GM23338 (cell line): ENCODE data around the gene GPHN. TPM values are rescaled to one million over a fixed set of nuclear protein-coding genes. Genes with fewer than 3 reads are reported as not detected.

Source experiments
- ATAC-seq: fragments of 200-7000 bp; cut with Tn5 transposase; 3 replicates; pipeline ENCODE4 v1.9.1; 2020
- DNase-seq: peaks from one replicate; pipeline ENCODE4 v3.0.0-alpha.2; 2015; ENCODE audit warnings: low spot score
- H2AFZ ChIP-seq: fragments of 200-600 bp; sonication (generic); 2 replicates; pipeline ENCODE4 v1.8.0; 2016; ENCODE audit warnings: antibody characterized with exemption, mild to moderate bottlenecking, moderate library complexity
- H3F3A ChIP-seq: fragments of 200-600 bp; sonication (generic); replicated peaks from 2 replicates; pipeline ENCODE4 v1.8.0; 2017; ENCODE audit warnings: antibody characterized with exemption, mixed run types, low read depth
- H3K27ac ChIP-seq: fragments of 200-600 bp; sonication (generic); 2 replicates; pipeline ENCODE4 v1.6.1; 2016; ENCODE audit warnings: low read depth
- H3K27me3 ChIP-seq: fragments of 200-600 bp; sonication (generic); 2 replicates; pipeline ENCODE4 v1.8.0; 2016; ENCODE audit warnings: mild to moderate bottlenecking, mixed run types, moderate library complexity; ENCODE audit not compliant: insufficient read depth
- H3K36me3 ChIP-seq: fragments of 200-600 bp; sonication (generic); 2 replicates; pipeline ENCODE4 v1.8.0; 2016; ENCODE audit warnings: mild to moderate bottlenecking; ENCODE audit not compliant: insufficient read depth
- H3K4me1 ChIP-seq: fragments of 200-600 bp; sonication (generic); 2 replicates; pipeline ENCODE4 v1.8.0; 2016; ENCODE audit warnings: mild to moderate bottlenecking, moderate library complexity; ENCODE audit not compliant: insufficient read depth
- H3K4me2 ChIP-seq: fragments of 200-600 bp; sonication (generic); 2 replicates; pipeline ENCODE4 v1.7.1; 2017; ENCODE audit warnings: mixed run types
- H3K4me3 ChIP-seq: fragments of 200-600 bp; sonication (generic); 2 replicates; pipeline ENCODE4 v1.6.1; 2016; ENCODE audit warnings: mixed run types
- H3K79me2 ChIP-seq: fragments of 200-600 bp; sonication (generic); replicated peaks from 2 replicates; pipeline ENCODE4 v1.8.0; 2017; ENCODE audit warnings: mild to moderate bottlenecking; ENCODE audit not compliant: insufficient read depth
- H3K9me2 ChIP-seq: fragments of 200-600 bp; sonication (generic); 2 replicates; pipeline ENCODE4 v1.8.0; 2017; ENCODE audit not compliant: insufficient read depth
- H4K20me1 ChIP-seq: fragments of 200-600 bp; sonication (generic); replicated peaks from 2 replicates; pipeline ENCODE4 v1.8.0; 2017; ENCODE audit warnings: mild to moderate bottlenecking; ENCODE audit not compliant: insufficient read depth
- H3K27ac Mint-ChIP-seq: 2 replicates; pipeline ENCODE4 v1.8.0; 2020; ENCODE audit warnings: inconsistent platforms, mild to moderate bottlenecking, moderate library complexity, mixed read lengths
- H3K27me3 Mint-ChIP-seq: 3 replicates; pipeline ENCODE4 v1.8.0; 2022; ENCODE audit warnings: low read depth, mild to moderate bottlenecking, moderate library complexity, mixed read lengths, inconsistent platforms; ENCODE audit not compliant: insufficient read depth, poor library complexity
- H3K36me3 Mint-ChIP-seq: 3 replicates; pipeline ENCODE4 v1.8.0; 2021; ENCODE audit warnings: low read depth, mild to moderate bottlenecking, inconsistent platforms, moderate library complexity, mixed read lengths
- H3K4me1 Mint-ChIP-seq: 3 replicates; pipeline ENCODE4 v1.8.0; 2020; ENCODE audit warnings: mild to moderate bottlenecking, inconsistent platforms, mixed read lengths
- H3K4me3 Mint-ChIP-seq: 3 replicates; pipeline ENCODE4 v1.8.0; 2021; ENCODE audit warnings: moderate library complexity, mild to moderate bottlenecking, inconsistent platforms, mixed read lengths
- H3K9me3 Mint-ChIP-seq: 3 replicates; pipeline ENCODE4 v1.8.0; 2020; ENCODE audit warnings: moderate library complexity, mild to moderate bottlenecking, inconsistent platforms, mixed read lengths
- CREB1 ChIP-seq: fragments of 250-450 bp; sonication (Bioruptor Pico); IDR thresholded peaks from 2 replicates; pipeline ENCODE4 v1.5.0; 2020; ENCODE audit warnings: low read depth, mild to moderate bottlenecking, moderate library complexity
- CTCF ChIP-seq, 2 experiments: fragments of 200-600 bp in 1 of 2; sonication (generic) in 1 of 2; conservative IDR thresholded peaks; 2 replicates each; pipeline versions ENCODE4 v1.5.1 to v1.6.1; 2016 to 2017; ENCODE audit warnings: antibody characterized with exemption in 2 of 2, low read depth in 2 of 2, mild to moderate bottlenecking in 2 of 2, moderate library complexity in 1 of 2
- EZH2phosphoT487 ChIP-seq: fragments of 200-600 bp; sonication (generic); IDR thresholded peaks from one replicate; pipeline ENCODE4 v1.8.1; 2018; ENCODE audit warnings: antibody characterized with exemption; ENCODE audit not compliant: unreplicated experiment
- JUNB ChIP-seq: IDR thresholded peaks from one replicate; pipeline ENCODE4 v1.6.1; 2016; ENCODE audit warnings: antibody characterized with exemption; ENCODE audit not compliant: unreplicated experiment
- REST ChIP-seq: IDR thresholded peaks from one replicate; pipeline ENCODE4 v1.6.1; 2018; ENCODE audit warnings: antibody characterized with exemption; ENCODE audit not compliant: unreplicated experiment
- STAT1 ChIP-seq: IDR thresholded peaks from one replicate; pipeline ENCODE4 v1.6.1; 2016; ENCODE audit warnings: antibody characterized with exemption; ENCODE audit not compliant: unreplicated experiment
- ZNF114 ChIP-seq: fragments of 250-450 bp; sonication (Bioruptor Pico); IDR thresholded peaks from 2 replicates; pipeline ENCODE4 v1.5.0; 2020; ENCODE audit warnings: mild to moderate bottlenecking, moderate library complexity
- ZNF331 ChIP-seq: fragments of 250-450 bp; sonication (Bioruptor Pico); IDR thresholded peaks from 2 replicates; pipeline ENCODE4 v1.5.0; 2020; ENCODE audit warnings: low read depth, mild to moderate bottlenecking, moderate library complexity
- polyA plus RNA-seq: library from polyadenylated mRNA; unstranded; fragments of >200 nt; fragmentation: Nextera tagmentation; extraction: Ambion mirVana; gene quantifications from 2 replicates; pipeline ENCODE4 v1.2.1, GENCODE V29; 2016
- total RNA-seq: library from RNA; depleted of rRNA; stranded (reverse); fragments of >200 nt; shearing (Covaris generic); gene quantifications from 2 replicates; pipeline ENCODE4 v1.2.3, GENCODE V29; 2014

Gene GPHN
- total and polyA plus RNA-seq, 2 experiments from 2014 or later, result 17.6 to 20.6 TPM

GRCh38 chr14:66944872-66945271 is 436.9 kb downstream of the GPHN start:
- peaks cover 2% of the 10 kb centered on the region for H3K27me3 Mint-ChIP-seq

GRCh38 chr14:66955159-66955558 is 447.2 kb downstream of the GPHN start:
- no peaks in the 10 kb centered on the region for H3K4me1 Mint-ChIP-seq
- H3K36me3 Mint-ChIP-seq, result peaks cover 32% of the 10 kb centered on the region
- H3K4me3 Mint-ChIP-seq, result no peak overlapping the region

More at GRCh38 chr14:66944872-66945271, 436.9 kb downstream of the GPHN start:
- Histone ChIP-seq H3K36me3 (peaks cover 18% of the 10 kb centered on the region), H3F3A (no peaks in the 10 kb centered on the region), H2AFZ (no peak overlapping the region), H3K4me2 (no peak overlapping the region), H3K27me3 (no peaks in the 10 kb centered on the region), H3K27ac (no peak overlapping the region), H3K9me2 (no peaks in the 10 kb centered on the region), H3K4me1 (no peaks in the 10 kb centered on the region), H4K20me1 (no peaks in the 10 kb centered on the region), H3K79me2 (no peaks in the 10 kb centered on the region), H3K4me3 (no peak overlapping the region)
- no peak overlapping the region for H3K27ac Mint-ChIP-seq
- H3K4me3 Mint-ChIP-seq, result no peak overlapping the region
- ATAC-seq (no peak), DNase-seq (peak; percentile 73)
- H3K4me1 Mint-ChIP-seq, result no peaks in the 10 kb centered on the region
- H3K9me3 Mint-ChIP-seq, result peaks cover 58% of the 10 kb centered on the region
- no peak for TF ChIP-seq EZH2phosphoT487
- no peak for TF ChIP-seq REST
- no peak for TF ChIP-seq ZNF331
- TF ChIP-seq ZNF114, result no peak
- no peak for TF ChIP-seq CREB1 (CRISPR knock-in tag)
- peaks cover 75% of the 10 kb centered on the region for H3K36me3 Mint-ChIP-seq

More at GRCh38 chr14:66955159-66955558, 447.2 kb downstream of the GPHN start:
- Histone ChIP-seq H3K4me2 (no peak overlapping the region), H3K27me3 (no peaks in the 10 kb centered on the region), H4K20me1 (no peaks in the 10 kb centered on the region), H3K27ac (no peak overlapping the region), H3K4me1 (no peaks in the 10 kb centered on the region), H3K9me2 (no peaks in the 10 kb centered on the region), H3K36me3 (peaks cover 3% of the 10 kb centered on the region; the same call in 1 of the 2 replicates), H3K79me2 (no peaks in the 10 kb centered on the region), H3K4me3 (no peak overlapping the region), H3F3A (no peaks in the 10 kb centered on the region), H2AFZ (no peak overlapping the region)
- Mint-ChIP-seq H3K27me3 (no peaks in the 10 kb centered on the region), H3K9me3 (peaks cover 27% of the 10 kb centered on the region), H3K27ac (no peak overlapping the region)
- ATAC-seq (no peak), DNase-seq (no peak)
- no peak for TF ChIP-seq JUNB
- TF ChIP-seq ZNF114, result no peak
- no peak for TF ChIP-seq STAT1
- no peak for TF ChIP-seq CTCF (conservative IDR thresholded peaks at IDR 0.05; ENCODE audit: low read depth in 2 of 2)
- no peak for TF ChIP-seq ZNF331
